NCI-H748 (cell line): Measurements from ENCODE around the gene ARHGAP6.

Source experiments
- DNase-seq: peaks from one replicate; lab custom pipeline; 2025; ENCODE audit not compliant: unreplicated experiment; lab: John Stamatoyannopoulos, UW

The ARHGAP6 gene

DNA sequence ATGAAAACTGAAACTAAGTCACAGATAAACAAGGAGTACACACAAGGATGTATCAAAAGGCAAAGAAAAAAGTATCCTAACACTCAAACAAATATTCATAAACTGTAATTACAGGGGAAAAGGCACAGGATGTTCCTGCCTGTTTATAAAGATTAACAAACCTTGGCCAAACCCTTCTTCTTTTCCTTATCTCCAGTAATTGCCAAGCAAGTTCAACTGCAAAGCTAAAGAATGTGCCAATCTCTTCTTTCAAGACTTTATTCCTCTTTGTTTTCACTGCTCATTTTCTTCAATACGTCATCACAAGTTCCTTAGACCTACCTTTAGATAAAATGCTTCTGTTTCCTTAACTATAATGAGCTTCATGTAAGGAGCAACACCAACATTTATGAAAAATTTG lies 201.3 kb downstream of the ARHGAP6 start:
- no peak for DNase-seq

DNA sequence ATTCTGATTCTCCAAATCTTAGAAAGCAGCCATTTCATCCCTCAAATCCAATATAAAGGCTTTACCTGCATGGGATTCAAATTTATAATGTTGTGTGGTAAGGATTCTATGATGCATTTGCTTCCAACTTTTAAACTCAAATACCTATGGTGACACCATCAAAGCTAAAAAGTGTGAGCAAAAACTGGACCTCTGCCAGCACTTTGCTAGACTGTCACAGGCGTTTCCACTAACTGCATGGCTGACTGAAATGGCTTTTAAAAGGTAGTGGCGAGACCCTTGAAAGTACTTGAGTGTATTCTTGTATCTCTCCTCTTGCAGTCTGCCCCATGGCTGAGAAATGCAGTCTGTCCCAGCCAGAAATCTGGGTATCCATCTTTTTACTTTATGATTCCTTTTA lies 203.1 kb downstream of the ARHGAP6 start:
- no peak for DNase-seq

DNA sequence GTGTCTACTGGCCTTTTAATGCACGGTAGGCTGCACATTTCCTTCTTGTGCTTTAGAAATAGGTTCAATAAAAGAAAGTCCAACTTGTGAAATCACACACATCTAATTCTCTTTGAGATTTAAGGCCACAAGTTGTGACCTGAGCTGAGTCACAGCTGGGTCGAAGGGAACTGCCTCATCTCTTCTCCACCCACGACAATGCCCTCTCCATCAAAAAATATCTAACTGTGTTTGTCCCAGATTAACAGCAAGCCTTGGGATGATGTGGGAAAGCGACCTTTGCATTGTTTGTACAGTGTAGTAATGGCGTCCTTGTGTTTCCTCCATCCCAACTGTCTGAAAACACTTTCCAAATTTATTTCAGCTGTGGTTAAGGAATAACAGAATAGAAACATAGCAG lies 203.6 kb downstream of the ARHGAP6 start:
- DNase-seq, result no peak

DNA sequence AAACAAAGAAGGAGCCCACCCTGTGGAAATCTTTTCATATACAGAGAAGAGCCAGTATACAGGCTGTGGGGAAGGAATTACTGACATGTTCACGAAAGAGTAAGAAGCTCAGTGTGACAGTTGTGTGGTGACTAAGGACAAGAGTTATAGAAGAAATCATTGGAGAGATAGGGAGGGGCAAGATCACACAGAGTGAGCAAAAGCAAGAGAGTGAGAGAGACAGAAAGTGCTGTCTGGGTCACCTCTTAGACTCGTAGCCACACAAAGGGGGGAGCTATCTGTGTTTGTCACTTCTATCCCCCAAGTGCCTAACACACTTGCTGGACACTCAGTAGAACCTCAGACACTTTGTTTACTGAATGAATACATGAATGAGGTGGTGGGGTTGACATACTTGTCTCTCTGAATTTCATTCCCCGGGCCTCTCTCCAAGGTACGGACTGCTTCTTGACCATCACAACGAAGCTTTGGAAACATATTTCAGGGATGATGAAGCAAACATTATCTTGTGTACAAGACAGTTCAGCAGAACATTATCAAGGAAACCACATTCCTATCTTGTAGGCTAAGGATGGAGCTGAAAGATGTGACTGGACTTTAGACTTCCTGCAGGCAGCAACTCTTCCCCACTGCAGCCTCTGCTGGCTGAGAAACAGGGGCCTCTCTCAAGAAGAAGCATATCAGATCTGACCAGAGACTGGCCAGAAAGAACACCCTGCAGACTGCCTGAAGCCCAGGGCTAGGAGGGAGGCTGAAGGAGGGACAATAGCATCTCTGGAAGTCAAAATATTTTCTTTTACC lies 204.3 kb downstream of the ARHGAP6 start:
- DNase-seq, result no peak

DNA sequence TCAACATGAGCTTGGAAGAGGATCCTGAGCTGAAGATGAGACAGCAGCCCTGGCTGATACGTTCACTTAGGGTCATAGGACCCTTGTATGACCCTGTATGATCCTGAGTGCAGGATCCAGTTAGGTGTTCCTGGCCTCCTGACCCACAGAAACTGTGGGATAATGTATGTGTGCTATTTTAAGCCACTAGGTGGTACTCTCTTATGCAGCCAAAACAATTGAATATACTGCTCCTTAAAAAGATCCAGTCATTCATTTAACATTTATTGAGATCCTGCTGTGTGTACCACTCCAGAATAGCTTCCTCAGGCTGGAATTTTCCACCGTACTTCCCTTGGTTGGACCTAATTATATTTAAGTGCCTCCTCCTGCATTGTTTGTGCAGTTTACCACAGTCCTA lies 205.4 kb downstream of the ARHGAP6 start:
- peak; percentile 8 for DNase-seq

DNA sequence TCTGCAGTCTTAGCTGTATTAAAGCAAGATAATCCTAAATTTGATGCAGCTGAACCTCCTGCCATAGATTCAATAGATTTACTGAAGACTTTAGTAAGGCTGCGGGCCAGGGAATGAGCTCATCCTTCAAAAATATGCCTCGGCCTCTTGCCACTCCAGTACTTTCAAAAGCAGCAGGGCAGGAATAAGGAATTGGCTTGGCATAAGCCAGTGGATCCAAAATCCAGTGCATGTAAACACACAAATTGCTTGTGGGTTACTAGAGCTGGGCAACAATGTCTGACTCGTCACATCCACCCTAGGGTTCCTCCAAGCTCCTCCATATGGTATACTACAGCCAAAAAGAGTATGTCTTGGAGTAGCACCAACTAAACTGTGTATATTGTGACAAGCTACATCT lies 207.6 kb downstream of the ARHGAP6 start:
- no peak for DNase-seq

DNA sequence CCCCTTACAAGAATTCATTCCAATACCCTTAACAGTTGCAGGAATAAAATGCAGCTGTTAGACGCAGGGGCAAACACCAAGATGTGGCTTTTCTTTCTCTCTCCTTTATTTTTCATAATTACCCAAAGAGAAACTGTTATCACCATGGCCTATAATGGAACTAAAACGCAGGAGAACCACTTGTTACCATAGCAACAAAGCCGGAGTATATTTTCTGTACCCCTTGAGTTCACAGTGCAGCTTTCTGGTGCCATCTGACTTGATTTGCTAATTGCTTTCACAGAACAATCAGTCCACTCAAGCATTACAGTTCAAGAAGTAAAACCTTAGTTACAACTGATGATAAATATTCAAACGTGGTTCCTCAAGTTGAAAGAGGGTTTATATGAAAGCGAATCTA lies 214.6 kb downstream of the ARHGAP6 start:
- peak; percentile 47 for DNase-seq

DNA sequence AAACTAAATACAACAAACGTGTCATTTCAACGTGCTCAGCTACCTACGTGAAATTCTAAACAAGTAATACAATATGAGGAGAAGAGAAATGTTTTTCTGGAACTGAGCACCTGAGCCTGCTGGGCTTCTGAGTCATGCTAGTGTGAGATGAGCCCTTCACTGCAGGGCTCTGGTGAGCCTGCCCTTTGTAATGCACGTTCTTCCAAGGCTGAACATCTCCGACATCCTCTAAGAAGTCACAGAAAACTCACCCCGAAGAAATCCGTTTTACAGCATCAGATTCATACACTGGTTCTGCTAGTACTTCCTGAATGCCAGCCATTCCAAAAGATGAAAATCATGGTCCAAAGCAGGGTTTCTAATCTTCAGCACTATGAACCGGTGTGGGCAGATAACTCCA lies 215.4 kb downstream of the ARHGAP6 start:
- no peak for DNase-seq

DNA sequence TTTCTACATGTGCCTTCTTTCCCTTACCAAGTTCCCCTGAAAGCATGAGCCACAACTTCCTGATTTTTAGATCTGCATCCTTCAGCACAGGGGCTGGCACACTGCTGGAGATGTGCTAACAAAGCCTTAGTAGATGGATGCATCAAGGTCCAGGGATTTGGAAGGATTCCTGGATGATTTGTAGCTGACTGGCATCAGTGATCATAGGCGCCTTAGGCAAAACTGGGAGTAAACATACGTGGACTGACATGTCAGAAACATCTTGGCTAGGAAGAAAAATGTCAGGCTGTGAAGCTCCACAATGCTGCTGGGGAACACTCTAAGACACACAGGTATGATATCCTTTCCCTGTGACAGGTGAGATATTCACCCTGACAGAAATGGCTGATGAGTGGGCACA lies 216.1 kb downstream of the ARHGAP6 start:
- no peak for DNase-seq

DNA sequence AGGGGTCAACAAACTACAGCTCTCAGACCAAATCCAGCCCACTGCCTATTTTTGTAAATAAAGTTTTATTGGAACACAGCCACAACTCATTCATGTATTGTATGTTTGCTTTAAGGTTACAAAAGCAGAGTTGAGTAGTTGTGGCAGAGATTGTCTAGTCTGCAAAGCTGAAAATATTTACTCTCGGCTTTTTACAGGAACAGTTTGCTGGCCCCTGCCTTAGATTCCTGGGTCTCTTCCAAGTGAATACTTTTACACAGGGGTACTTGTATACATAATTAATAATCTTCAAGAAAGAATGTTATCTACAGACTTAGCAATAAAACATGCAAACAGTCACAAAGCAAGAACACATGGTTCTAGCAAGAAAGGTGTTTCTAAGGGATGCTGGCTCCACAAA lies 218.3 kb downstream of the ARHGAP6 start:
- DNase-seq, result no peak

DNA sequence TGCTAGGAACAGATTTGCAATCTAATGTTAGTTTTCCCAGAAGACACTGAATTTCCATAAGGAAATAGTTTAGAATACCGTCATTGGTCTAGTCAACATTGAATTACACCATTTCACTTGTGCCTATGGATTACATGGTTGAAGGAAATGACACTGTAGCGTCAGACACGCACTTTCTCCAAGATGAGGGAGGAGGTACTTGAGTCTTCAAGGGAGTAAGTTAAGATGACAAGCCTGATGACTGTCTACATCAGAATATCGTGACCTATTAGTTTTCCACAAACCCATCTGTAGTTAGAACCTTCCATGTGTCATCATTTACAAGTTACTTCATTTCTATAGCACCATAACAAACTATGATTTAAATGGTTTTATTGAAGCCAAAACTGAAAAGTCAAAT lies 218.8 kb downstream of the ARHGAP6 start:
- DNase-seq, result no peak

DNA sequence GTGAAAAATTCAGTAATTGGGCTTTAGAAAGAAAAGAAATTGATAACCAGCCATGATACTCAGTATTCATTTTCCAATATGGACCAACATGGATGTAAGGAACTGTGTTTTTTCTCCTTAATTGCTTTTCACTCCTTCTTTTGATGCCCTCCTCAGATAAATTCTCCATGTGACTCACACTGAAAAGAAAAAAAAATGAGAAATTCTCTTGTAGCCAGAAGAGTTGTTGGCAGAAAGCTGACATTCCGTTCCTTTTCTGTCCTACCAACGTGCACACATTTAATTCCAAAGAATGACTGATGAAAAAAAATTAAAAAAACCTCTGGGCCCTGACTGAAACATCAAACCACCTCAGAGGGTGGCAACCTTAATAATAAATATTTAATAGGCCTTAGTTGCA lies 219.4 kb downstream of the ARHGAP6 start:
- DNase-seq, result no peak

DNA sequence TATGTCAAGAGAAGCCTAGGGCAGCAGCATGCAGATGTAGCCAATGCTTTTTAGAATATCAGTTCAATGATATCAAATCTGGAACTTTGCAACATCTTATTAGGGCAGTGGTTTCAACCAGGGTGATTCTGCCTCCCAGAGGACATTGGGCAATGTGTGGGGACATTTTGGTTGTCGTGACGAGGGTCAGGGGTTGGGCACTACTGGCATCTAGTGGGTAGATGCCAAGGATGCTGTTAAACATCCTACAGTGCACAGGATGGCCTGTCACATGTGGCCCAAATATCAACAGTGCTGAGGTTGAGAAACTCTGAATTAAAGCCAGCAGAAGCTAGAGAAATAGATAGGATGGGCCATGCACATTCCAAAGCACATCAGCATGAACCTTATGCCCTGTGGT lies 220.2 kb downstream of the ARHGAP6 start:
- DNase-seq, result no peak

DNA sequence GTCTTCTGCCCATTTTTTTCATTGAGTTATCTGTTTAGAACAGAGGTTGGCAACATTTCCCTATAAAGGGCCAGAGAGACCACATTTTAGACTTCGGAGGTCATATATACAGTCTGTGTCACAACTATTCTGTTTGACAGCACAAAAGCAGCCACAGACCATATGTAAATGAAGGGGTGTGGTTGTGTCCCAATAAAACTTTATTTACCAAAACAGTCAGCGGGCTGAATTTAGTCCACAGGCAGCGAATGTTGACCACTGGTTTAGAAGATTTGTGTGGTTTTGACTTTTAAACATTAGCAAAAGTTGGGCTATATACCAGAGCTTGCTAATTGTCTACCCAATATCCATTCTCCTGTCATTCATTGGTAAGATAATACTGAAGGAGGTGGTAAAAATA lies 221.7 kb downstream of the ARHGAP6 start:
- DNase-seq, result no peak

DNA sequence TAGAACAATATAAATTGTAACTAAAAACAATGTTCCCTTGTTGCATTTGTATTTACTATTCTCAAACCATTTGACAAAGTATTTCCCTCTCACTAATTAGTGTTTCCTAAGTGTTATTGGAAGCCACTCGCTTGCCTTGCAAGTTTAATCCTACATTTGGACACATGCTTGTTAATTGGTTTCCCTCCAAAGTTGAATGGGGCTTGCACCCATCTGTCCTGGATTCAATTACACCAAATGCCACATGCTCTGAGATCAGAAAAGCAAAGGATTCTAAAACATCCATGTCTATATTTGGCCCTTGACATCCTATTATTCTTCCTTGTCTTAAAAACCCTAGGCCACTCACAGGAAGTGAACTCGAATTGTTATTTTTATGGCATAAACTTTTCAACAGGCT lies 225.9 kb downstream of the ARHGAP6 start:
- DNase-seq, result no peak

DNA sequence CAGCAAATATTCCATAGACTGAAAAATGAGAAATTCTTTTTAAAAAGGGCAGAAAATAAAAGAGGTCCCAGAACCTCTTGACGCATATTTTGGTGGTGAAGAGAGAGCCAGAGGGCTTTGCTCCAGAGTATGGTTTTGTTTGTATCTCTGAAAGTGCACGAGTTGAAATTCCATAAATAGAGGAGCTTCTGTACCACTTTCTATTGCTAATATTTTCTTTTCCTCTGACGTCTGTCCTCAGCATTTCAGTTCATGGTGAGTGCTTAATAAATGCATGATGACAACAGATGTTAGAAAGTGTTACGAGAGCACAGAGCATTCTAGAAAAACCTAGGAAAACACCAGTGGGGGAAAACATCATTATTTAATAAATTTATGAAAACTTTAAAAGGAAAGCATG lies 227.0 kb downstream of the ARHGAP6 start:
- no peak for DNase-seq

DNA sequence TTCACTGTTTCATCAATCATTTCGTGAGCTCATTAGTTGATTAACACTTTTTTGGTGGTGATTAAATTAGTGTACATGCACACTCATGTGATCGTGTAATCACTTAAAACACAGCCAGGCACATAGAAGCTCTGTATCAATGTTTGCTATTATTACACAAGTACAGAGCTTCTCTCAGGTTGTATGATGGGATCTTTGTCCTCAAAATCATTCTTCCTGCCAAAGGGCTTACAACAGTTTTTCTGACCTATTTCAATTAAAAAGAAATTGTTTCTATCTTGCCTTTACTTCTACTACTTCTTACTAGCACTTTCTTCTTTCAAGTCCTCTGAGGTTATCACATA lies 227.4 kb downstream of the ARHGAP6 start:
- DNase-seq, result no peak

DNA sequence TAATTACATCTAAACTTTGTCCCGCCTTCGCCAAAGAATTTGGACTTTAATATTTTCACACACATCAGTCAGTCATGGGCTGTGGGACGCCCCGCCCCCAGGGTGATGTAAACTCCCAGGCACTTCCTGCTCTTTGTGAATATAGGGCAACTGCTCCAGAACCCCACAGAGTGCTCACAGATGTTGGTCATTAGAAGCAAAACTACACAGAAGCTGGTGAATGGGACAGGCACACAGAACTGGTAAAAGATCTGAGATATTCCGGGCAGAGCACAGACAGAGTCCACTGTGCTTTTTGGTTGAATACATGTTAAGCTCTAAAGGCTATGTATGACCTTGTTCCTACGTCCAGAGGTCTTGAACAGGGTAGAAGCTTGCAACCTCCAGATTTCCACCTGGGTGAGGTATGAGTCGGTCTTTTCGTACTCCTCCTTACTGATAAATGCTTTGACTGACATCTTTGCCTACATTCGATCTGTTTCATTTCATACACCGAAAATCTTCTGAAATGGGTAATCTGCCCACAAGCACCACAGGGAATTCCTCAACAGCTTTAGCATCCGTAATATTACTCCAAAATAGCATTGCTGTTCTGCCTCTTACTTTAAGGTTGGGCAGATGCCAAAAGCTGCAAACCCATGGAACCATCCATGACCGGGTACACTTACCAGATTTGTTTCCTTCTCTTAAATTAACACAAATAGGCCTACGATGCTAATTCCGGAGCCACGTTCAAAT lies 227.9 kb downstream of the ARHGAP6 start:
- DNase-seq, result no peak

DNA sequence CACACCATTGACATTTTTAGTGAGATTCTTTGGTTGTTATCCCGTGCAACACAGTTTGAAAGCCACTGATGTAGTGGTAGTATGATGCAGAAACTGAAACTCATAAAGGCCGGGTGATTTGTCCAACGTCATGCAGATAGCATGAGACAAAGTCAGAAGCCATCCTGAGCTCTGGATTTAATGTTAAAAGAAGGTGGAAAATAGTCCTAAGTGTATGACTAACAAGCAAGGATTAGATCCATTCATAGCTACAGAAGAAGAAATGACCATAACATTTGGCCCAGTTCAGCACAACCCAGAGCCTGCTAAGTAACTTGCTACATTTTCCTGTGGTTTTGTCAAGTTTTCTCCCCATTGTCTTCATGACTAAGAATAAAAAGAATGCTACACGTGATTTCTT lies 230.2 kb downstream of the ARHGAP6 start:
- DNase-seq, result no peak

DNA sequence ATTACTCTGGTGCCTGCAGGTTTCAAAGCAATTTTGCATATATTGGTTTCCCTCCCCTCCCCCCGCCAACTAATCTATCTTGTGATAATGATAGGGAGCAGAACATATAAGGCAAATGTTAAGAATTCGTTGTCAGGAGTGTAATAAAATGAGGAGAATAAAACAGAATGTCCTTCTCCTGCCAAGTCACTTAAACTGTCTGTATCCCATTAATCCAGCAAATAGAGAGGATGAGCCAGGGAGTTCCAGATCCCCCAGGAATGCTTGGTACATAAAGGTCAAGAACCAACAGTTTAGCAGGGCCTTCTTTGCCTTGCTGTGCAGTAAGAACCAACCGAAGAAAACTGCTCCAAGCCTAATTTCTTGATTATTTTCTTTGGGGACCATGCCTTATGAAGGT lies 231.1 kb downstream of the ARHGAP6 start:
- no peak for DNase-seq

DNA sequence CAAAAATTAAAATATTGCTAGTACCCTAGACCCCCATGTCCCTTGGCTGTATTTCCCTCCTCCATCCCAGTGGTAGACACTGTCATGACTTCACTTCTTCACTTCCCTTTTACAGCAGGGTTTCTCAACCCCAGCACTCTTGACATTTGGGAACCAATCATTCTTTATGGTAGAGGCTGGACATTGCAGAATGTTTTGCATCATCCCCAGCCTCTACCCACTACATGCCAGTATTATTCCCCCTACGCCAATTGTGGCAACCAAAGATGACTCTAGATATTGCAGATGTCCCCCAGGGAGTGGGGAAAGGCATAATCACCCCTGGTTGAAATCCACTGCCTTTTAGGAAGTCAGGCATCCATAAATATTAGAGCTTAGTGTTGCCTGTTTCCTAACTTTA lies 233.9 kb downstream of the ARHGAP6 start:
- no peak for DNase-seq

DNA sequence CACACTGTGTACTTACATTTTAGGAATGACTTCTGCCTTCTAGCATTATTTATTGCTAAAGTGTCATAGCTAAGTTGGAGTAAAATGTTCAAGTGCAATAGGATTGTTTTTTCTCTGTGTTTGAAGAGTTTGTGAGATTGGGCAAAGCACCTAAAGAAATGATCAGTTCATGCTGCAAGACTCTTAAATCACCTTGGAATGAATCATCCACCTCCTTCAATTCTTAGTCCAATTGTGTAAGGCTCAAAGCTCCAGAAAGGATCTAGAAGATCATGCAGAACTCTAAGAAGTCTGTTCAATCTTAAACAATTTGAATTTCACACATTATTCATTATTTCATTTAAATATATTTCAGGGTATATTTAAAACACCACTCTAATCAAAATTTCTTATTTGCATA lies 235.4 kb downstream of the ARHGAP6 start:
- DNase-seq, result no peak

DNA sequence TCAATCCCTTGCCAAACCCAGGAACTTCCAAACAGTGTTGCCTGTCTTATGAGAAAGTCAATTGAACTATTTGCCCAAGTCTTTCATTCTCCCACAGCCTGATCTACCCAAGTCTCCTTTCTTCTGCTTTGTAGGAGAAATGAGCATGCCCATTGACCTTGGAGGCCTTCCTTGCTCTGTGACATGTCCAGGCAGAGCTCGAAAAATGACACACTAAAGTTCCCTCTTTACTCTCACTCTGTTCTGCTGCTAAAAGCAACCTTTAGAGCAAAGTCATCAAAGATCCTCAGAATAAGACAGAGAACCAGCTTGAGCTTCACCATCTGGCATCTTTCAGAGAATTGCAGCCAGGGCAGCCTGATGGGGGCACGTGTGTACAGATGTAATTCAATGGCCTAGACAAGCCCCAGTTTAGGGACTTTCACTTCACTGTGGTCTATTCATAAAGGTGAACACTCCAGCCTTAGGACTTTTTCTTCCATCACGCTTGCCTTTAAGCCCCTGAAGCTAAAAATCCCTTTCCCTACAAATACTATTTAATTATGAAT lies 236.1 kb downstream of the ARHGAP6 start:
- DNase-seq, result no peak
